PC-9 (cell line): Measurements from ENCODE around the gene ALDH3B2. TPM values are rescaled to one million over a fixed set of nuclear protein-coding genes. Genes with fewer than 3 reads are reported as not detected.

ENCODE experiments used
- BruUV-seq: library from RNA; stranded (reverse); fragments of 400-500 nt; replicated peaks from 2 replicates; lab custom pipeline; 2021; lab: Mats Ljungman, UMichigan
- CTCF ChIA-PET: fragments of 300-600 bp; sonication (Branson Sonifier 250); formaldehyde crosslinking; loops from one replicate; lab custom pipeline; 2022; ENCODE audit warnings: antibody characterized with exemption; lab: Charles Lee
- POLR2A ChIA-PET: fragments of 300-600 bp; sonication (Branson Sonifier 250); formaldehyde crosslinking; loops from one replicate; lab custom pipeline; 2022; ENCODE audit warnings: antibody characterized with exemption; ENCODE audit not compliant: unreplicated experiment; lab: Charles Lee
- DNase-seq, 2 experiments: peaks; one replicate each; pipeline versions ENCODE4 v3.0.0 to v3.0.0-alpha.2; 2015 to 2022; ENCODE audit warnings: mixed read lengths in 1 of 2
- H2AFZ ChIP-seq: fragments of 200-600 bp; sonication (generic); 2 replicates; pipeline ENCODE4 v1.8.1; 2017; ENCODE audit warnings: antibody characterized with exemption
- H3F3A ChIP-seq: fragments of 200-600 bp; sonication (generic); 2 replicates; pipeline ENCODE4 v1.8.1; 2017; ENCODE audit warnings: antibody characterized with exemption, mild to moderate bottlenecking, low read depth; ENCODE audit not compliant: insufficient read depth
- H3K27ac ChIP-seq: fragments of 200-600 bp; sonication (generic); 2 replicates; pipeline ENCODE4 v1.6.1; 2016; ENCODE audit warnings: mixed run types
- H3K27me3 ChIP-seq: fragments of 200-600 bp; sonication (generic); 2 replicates; pipeline ENCODE4 v1.6.1; 2016; ENCODE audit warnings: low read depth, mixed run types; ENCODE audit not compliant: insufficient read depth
- H3K36me3 ChIP-seq: fragments of 200-600 bp; sonication (generic); 2 replicates; pipeline ENCODE4 v1.6.1; 2016; ENCODE audit warnings: low read depth, mixed run types
- H3K4me1 ChIP-seq: fragments of 200-600 bp; sonication (generic); replicated peaks from 2 replicates; pipeline ENCODE4 v1.6.1; 2016; ENCODE audit warnings: mixed run types; ENCODE audit not compliant: insufficient read depth
- H3K4me2 ChIP-seq: fragments of 200-600 bp; sonication (generic); 2 replicates; pipeline ENCODE4 v1.6.1; 2017; ENCODE audit warnings: mixed run types
- H3K4me3 ChIP-seq: fragments of 200-600 bp; sonication (generic); 2 replicates; pipeline ENCODE4 v1.6.1; 2016; ENCODE audit warnings: mixed run types
- H3K79me2 ChIP-seq: fragments of 200-600 bp; sonication (generic); 2 replicates; pipeline ENCODE4 v1.6.1; 2017; ENCODE audit warnings: low read depth, mixed run types
- H3K9me2 ChIP-seq: fragments of 200-600 bp; sonication (generic); 2 replicates; pipeline ENCODE4 v1.8.1; 2017; ENCODE audit warnings: mild to moderate bottlenecking; ENCODE audit not compliant: insufficient read depth
- H3K9me3 ChIP-seq: fragments of 200-600 bp; sonication (generic); 2 replicates; pipeline ENCODE4 v1.8.1; 2016; ENCODE audit warnings: low read depth; ENCODE audit not compliant: insufficient read depth
- H4K20me1 ChIP-seq: fragments of 200-600 bp; sonication (generic); 2 replicates; pipeline ENCODE4 v1.8.1; 2017; ENCODE audit not compliant: insufficient read depth
- EZH2 ChIP-seq: fragments of 200-600 bp; sonication (generic); IDR thresholded peaks from 2 replicates; pipeline ENCODE4 v1.8.0; 2017; ENCODE audit warnings: antibody characterized with exemption, low read depth
- intact Hi-C: fragments of 100-400 bp; cut with micrococcal nuclease; formaldehyde crosslinking; loops from one replicate; pipeline ENCODE4 v1.10.0; 2022; ENCODE audit not compliant: unreplicated experiment
- total RNA-seq: library from RNA; stranded (reverse); gene quantifications from 2 replicates; pipeline ENCODE4 v1.2.3, GENCODE V29; 2021
- TF ChIP-seq, protein P1 (sequence below): fragments of 200-600 bp; sonication (generic); conservative IDR thresholded peaks from 2 replicates; pipeline ENCODE4 v1.6.1; 2017; ENCODE audit warnings: mixed run types, antibody characterized with exemption, mild to moderate bottlenecking, moderate library complexity

The ALDH3B2 gene
- total RNA-seq, 1 experiment from 2014 or later, result 9.8 TPM

DNA sequence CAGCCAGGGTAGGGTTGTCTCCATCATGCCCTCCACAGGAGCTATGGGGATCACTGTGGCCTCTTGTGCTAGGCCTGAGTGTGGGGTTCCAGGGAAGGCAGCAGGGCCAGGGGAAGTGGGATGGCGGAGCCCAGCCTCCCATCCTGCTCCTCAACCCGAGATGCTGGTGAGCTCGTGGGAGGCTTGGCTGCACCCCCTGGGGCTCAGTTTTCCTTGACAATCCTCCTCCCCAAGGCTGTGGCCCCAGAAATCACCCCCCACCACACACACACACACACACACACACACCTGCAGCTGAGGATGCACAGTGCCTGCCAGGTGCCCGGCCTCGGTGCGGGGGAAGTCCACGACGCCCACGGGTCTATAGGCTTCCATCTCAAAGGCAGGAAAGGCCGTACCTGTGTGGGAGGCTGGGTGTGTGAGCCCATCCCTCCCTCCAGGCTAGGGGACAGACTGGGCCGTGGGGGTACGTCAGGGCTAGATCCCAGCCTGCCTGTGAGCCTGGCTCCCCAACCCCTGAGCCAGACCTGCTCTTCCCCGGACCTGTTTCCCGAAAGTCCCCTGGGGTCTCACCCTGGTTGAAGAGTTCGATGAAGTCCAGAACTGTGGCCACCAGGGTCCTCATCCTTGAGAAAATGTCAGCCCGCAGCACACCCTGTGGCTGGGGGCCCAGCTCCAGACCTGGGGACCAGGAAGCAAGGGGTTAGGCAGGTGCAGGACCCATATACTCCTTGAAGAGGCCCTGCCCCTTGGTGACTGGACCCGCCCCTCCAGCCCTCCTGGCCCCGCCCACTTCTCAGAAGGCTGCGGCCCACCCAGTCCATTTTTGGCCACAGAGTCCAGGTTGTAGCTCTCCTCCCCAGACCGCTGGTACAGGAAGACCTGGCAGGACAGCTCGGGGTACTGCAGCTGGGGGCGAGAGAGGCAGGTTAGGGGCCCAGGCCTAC lies 29.7 kb downstream of the ALDH3B2 start:
- Histone ChIP-seq H3K9me2 (no peaks in the 10 kb centered on the region), H3K79me2 (no peaks in the 10 kb centered on the region), H3K4me1 (no peaks in the 10 kb centered on the region), H4K20me1 (no peaks in the 10 kb centered on the region), H3K4me3 (no peak overlapping the region), H3F3A (peaks cover 21% of the 10 kb centered on the region), H3K36me3 (no peaks in the 10 kb centered on the region), H3K27me3 (peaks cover 13% of the 10 kb centered on the region), H3K27ac (no peak overlapping the region), H3K4me2 (no peak overlapping the region), H2AFZ (no peak overlapping the region), H3K9me3 (no peaks in the 10 kb centered on the region)
- no peak for TF ChIP-seq EZH2
- TF ChIP-seq, protein P1, sequence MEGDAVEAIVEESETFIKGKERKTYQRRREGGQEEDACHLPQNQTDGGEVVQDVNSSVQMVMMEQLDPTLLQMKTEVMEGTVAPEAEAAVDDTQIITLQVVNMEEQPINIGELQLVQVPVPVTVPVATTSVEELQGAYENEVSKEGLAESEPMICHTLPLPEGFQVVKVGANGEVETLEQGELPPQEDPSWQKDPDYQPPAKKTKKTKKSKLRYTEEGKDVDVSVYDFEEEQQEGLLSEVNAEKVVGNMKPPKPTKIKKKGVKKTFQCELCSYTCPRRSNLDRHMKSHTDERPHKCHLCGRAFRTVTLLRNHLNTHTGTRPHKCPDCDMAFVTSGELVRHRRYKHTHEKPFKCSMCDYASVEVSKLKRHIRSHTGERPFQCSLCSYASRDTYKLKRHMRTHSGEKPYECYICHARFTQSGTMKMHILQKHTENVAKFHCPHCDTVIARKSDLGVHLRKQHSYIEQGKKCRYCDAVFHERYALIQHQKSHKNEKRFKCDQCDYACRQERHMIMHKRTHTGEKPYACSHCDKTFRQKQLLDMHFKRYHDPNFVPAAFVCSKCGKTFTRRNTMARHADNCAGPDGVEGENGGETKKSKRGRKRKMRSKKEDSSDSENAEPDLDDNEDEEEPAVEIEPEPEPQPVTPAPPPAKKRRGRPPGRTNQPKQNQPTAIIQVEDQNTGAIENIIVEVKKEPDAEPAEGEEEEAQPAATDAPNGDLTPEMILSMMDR, result no peak
- DNase-seq, result no peak
- CTCF ChIA-PET, result interaction anchor here (0.7 to 1.2 kb wide), 2 partner anchors 14 to 15 kb away, joined by 3 to 5 read pairs; no protein-coding TSS in a partner anchor
- BruUV-seq, result no TSS peak
- POLR2A ChIA-PET, result no interaction called here
- intact Hi-C loops, result no loop called here

DNA sequence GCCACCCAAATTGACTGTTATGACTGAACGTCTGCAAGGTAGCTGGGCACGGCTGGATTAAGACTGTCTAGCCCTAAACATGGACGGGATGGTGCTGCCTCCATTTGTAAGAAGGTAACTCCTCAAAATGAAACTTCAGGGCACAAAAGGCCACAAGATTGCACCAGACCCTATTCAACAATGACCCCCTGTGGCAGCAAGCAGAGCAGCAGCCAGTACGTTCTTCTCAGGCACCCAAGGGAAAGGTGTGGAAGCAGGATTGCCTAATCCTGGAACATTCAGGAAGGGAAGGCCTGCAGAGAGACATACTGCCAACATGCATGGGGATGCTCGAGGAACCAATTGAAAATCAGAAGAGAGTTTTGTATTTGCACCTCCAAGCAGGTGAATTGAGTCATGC lies 30.4 kb downstream of the ALDH3B2 start:
- Histone ChIP-seq H3F3A (peaks cover 14% of the 10 kb centered on the region), H2AFZ (no peak overlapping the region), H3K4me1 (no peaks in the 10 kb centered on the region), H3K4me2 (no peak overlapping the region), H4K20me1 (no peaks in the 10 kb centered on the region), H3K9me2 (no peaks in the 10 kb centered on the region), H3K9me3 (no peaks in the 10 kb centered on the region), H3K27ac (no peak overlapping the region), H3K36me3 (no peaks in the 10 kb centered on the region), H3K4me3 (no peak overlapping the region), H3K27me3 (peaks cover 17% of the 10 kb centered on the region), H3K79me2 (no peaks in the 10 kb centered on the region)
- TF ChIP-seq, protein P1, result peak; percentile 62
- TF ChIP-seq EZH2, result no peak
- BruUV-seq, result no TSS peak
- CTCF ChIA-PET, result interaction anchor here (1.2 kb wide), 1 partner anchor 15 kb away, joined by 3 read pairs; no protein-coding TSS in a partner anchor
- DNase-seq, result peak; percentile 32 to 57
- POLR2A ChIA-PET, result no interaction called here
- intact Hi-C loops, result no loop called here

DNA sequence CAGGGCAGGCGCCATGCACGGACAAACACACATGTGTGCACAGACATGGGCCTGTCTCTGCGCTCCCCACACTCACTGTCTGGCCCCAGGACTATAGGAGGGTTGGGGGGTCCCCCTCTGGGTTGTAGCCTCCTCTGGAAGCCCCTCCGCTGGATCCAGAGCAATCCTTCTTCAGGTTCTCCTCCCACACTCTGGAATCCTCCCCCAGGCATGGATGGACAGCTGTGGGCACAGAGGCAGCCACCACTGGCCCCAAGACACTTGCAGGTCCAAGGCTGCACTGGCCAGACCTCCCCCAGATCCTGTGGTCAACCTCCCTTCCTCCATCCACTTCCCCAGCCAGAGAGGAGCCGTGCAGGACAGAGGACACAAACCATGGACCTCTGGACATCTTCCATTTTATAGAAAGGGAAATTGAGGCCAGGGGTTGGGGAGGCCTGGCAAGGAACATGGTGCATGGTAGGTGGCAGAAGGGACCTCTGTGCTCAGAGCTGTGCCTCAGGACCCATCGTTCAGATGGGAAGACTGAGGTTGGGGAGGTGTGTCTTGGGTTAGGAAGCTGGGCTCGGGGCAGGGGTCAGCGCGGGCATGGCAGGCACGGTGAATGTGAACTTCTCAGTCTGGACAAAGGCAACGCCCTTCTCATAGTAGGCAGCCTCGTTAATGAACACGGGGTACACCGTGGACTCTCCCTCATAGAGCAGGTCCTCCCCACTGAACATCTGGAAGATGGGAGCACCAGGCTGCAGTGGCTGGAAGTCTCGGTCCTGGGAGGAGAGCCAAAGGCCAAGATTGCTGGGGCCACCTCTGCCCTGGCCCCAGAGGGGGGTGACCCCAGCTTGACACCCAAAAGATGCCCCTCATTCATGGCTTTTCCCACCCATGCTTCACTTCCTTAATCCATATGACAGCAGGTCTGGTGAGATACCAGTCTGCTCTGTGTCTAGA lies 32.0 kb downstream of the ALDH3B2 start:
- no peaks in the 10 kb centered on the region for H4K20me1 ChIP-seq
- H3K4me3 ChIP-seq, result no peak overlapping the region
- POLR2A ChIA-PET, result no interaction called here
- no peak for DNase-seq
- no peaks in the 10 kb centered on the region; the same call in 1 of the 2 replicates for H3F3A ChIP-seq
- H2AFZ ChIP-seq, result no peak overlapping the region
- no peak overlapping the region for H3K27ac ChIP-seq
- peaks cover 17% of the 10 kb centered on the region for H3K27me3 ChIP-seq
- TF ChIP-seq EZH2, result no peak
- TF ChIP-seq, protein P1, result no peak
- H3K79me2 ChIP-seq, result no peaks in the 10 kb centered on the region
- no peaks in the 10 kb centered on the region for H3K4me1 ChIP-seq
- BruUV-seq, result no TSS peak
- no peaks in the 10 kb centered on the region for H3K36me3 ChIP-seq
- H3K9me2 ChIP-seq, result no peaks in the 10 kb centered on the region
- intact Hi-C loops, result no loop called here
- CTCF ChIA-PET, result no interaction called here
- H3K9me3 ChIP-seq, result no peaks in the 10 kb centered on the region
- no peak overlapping the region for H3K4me2 ChIP-seq
